Measurements from ENCODE around the gene PHLPP1.

DNA sequence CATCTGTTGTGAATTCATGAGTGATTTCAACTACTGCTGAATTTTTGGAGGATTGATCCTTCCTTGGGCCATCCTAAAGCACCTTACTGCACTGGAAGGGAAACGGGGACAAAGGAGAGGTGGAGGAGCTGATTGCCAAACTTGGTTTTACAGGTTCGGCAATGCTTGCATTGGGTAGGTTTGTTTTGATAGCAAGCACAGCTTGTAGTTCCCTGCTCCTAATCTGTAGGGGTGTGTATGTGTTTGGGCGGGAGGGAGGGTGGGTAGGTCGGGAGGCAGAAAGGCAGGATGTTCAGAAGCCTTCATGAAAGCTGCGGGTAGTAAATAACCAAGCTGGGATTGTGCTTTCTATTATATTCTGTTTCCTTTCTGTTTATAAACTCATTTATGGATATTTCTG is 24.6 kb downstream of the PHLPP1 start:
- TF ChIP-seq, protein P1, sequence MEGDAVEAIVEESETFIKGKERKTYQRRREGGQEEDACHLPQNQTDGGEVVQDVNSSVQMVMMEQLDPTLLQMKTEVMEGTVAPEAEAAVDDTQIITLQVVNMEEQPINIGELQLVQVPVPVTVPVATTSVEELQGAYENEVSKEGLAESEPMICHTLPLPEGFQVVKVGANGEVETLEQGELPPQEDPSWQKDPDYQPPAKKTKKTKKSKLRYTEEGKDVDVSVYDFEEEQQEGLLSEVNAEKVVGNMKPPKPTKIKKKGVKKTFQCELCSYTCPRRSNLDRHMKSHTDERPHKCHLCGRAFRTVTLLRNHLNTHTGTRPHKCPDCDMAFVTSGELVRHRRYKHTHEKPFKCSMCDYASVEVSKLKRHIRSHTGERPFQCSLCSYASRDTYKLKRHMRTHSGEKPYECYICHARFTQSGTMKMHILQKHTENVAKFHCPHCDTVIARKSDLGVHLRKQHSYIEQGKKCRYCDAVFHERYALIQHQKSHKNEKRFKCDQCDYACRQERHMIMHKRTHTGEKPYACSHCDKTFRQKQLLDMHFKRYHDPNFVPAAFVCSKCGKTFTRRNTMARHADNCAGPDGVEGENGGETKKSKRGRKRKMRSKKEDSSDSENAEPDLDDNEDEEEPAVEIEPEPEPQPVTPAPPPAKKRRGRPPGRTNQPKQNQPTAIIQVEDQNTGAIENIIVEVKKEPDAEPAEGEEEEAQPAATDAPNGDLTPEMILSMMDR (IDR thresholded peaks at IDR 0.05; ENCODE audit: insufficient read depth, low read depth, low read length) = no peak
- no peak for TF ChIP-seq EZH2 (IDR thresholded peaks at IDR 0.05; ENCODE audit: insufficient read depth, low read length)

All from astrocyte (in vitro differentiated cells and primary cell).